Measurements from ENCODE around the gene UBE2G2. TPM values are rescaled to one million over a fixed set of nuclear protein-coding genes. Genes with fewer than 3 reads are reported as not detected.

UBE2G2 gene
- total and polyA plus RNA-seq, 2 experiments from 2014 or later, result 39.1 to 64.4 TPM

DNA sequence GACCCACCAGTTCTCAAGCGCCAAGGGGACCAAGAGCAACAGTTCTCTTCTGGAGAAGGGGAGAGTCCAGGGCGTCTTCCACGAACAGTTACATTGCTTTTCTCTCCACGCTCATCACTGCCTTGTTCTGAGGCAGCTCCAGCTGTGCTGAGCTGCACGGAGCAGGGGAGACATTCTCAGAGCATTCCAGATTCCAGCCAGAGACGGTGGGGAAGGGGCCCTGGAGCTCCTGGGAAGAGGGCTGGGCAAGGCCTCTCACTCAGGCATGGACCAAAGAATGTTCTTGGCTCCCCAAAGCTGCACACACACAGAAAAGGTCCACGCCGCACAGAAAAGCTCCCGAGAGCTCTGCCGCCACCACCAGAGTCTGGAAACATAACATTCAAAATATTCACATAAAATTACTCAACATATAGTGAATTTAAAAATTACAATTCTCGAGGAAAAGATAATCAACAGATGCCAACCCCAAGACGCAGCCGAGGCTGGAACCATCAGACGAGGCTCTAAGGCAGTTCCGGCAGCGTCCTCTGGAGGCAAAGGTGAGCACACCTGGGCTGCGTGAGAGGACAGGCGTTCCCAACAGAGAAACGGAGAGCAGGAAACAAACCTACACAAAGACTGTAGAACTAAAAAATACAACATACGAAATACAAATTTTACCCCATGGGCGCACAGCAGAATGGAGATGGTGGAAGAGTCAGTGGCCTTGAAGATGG lies 40.5 kb downstream of the UBE2G2 start:
- in situ Hi-C loops (cut with MboI), result no loop called here
- Histone ChIP-seq H3K9me3 (ENCODE audit: low read depth) (no peaks in the 10 kb centered on the region), H4K20me1 (ENCODE audit: insufficient read depth) (no peaks in the 10 kb centered on the region), H3K9me2 (ENCODE audit: insufficient read depth) (no peaks in the 10 kb centered on the region), H3K27ac (no peak overlapping the region), H3K4me3 (no peak overlapping the region), H3K4me1 (ENCODE audit: insufficient read depth) (no peaks in the 10 kb centered on the region), H3K79me2 (ENCODE audit: insufficient read depth) (no peaks in the 10 kb centered on the region), H3K27me3 (replicated peaks; ENCODE audit: insufficient read depth) (no peaks in the 10 kb centered on the region), H3F3A (ENCODE audit: insufficient read depth) (no peaks in the 10 kb centered on the region), H3K36me3 (ENCODE audit: low read depth) (no peaks in the 10 kb centered on the region), H3K4me2 (ENCODE audit: unreplicated experiment) (no peak overlapping the region), H3K9ac (no peak overlapping the region), H2AFZ (no peak overlapping the region)
- no peak for DNase-seq
- 49 to 54% methylated on average over 21 of the region's 21 CpGs for WGBS, 2 experiments (ENCODE audit: low coverage in 1 of 2, low lambda C conversion rate in 2 of 2, missing lambda C conversion rate in 2 of 2)
- TF ChIP-seq EZH2 (IDR thresholded peaks at IDR 0.05; ENCODE audit: insufficient read depth, poor library complexity, severe bottlenecking), result no peak
- TF ChIP-seq EZH2phosphoT487 (IDR thresholded peaks at IDR 0.05; ENCODE audit: insufficient read depth, low read depth), result no peak

DNA sequence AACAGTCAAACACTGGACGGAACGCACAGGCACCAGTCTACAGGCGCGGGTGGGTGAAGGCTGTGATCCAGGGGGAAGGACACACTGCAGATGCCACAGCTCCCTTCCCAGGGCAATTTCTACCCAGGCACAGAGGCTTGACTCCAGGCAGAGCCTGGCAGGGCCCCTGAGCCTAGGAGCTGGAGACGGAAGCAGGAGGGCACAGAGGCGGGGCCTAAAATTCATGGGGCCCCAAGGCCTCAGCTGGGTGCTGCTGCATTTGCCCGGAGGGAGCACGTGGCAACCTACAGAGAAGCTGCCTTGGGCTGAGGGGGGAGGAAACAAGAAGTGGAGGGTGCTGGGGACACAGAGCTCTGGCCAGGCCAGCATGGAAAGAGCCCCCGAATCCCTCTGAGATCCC lies 41.2 kb downstream of the UBE2G2 start:
- Histone ChIP-seq H3K9me2 (ENCODE audit: insufficient read depth) (no peaks in the 10 kb centered on the region), H4K20me1 (ENCODE audit: insufficient read depth) (no peaks in the 10 kb centered on the region), H3K36me3 (ENCODE audit: low read depth) (no peaks in the 10 kb centered on the region), H3K79me2 (ENCODE audit: insufficient read depth) (no peaks in the 10 kb centered on the region), H3K27ac (no peak overlapping the region), H3K9me3 (ENCODE audit: low read depth) (no peaks in the 10 kb centered on the region), H3K4me1 (ENCODE audit: insufficient read depth) (no peaks in the 10 kb centered on the region), H3F3A (ENCODE audit: insufficient read depth) (no peaks in the 10 kb centered on the region), H3K9ac (no peak overlapping the region), H2AFZ (no peak overlapping the region), H3K27me3 (replicated peaks; ENCODE audit: insufficient read depth) (no peaks in the 10 kb centered on the region), H3K4me3 (no peak overlapping the region), H3K4me2 (ENCODE audit: unreplicated experiment) (no peak overlapping the region)
- 64 to 74% methylated on average over 9 of the region's 9 CpGs for WGBS, 2 experiments (ENCODE audit: low coverage in 1 of 2, low lambda C conversion rate in 2 of 2, missing lambda C conversion rate in 2 of 2)
- TF ChIP-seq EZH2 (IDR thresholded peaks at IDR 0.05; ENCODE audit: insufficient read depth, poor library complexity, severe bottlenecking), result no peak
- TF ChIP-seq EZH2phosphoT487 (IDR thresholded peaks at IDR 0.05; ENCODE audit: insufficient read depth, low read depth), result no peak
- in situ Hi-C loops (cut with MboI), result no loop called here
- no peak for DNase-seq

DNA sequence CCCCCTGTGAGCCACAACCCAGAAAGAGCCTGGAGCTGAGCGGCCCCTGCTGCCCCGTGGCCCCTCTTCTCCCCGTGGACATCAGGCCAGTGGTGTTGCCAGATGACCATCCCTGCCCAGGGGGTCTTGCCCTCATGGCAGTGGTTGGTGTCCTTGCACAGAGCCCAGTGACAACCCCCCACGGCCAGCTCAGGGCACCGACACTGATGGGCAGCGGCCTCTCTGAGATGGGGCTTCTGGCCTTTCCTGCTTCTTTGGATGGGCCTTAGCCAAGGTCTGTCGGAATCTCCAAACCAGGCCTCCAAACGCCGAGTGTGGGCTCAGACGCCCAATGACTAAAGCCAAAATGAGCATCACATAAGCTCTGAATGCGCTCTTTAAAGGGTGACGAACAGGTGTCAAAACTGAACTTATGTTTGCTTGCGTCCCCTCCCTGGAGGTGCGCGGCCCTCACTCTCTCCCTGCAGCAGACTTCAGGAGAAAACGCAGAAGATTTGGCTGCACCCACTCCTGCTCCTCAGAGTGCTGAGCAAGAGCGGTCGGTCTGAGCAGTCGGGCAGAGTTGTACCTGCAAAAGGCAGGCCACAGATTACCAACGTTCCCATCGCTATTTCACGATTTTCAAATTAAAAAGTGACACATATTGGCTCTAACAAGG lies 41.9 kb downstream of the UBE2G2 start:
- no peaks in the 10 kb centered on the region for H3K9me2 ChIP-seq (ENCODE audit: insufficient read depth)
- in situ Hi-C loops (cut with MboI), result no loop called here
- no peaks in the 10 kb centered on the region for H3F3A ChIP-seq (ENCODE audit: insufficient read depth)
- H3K9ac ChIP-seq, result no peak overlapping the region
- no peak overlapping the region for H3K4me3 ChIP-seq
- no peak for DNase-seq
- WGBS, 2 experiments (ENCODE audit: low coverage in 1 of 2, low lambda C conversion rate in 2 of 2, missing lambda C conversion rate in 2 of 2), result 79 to 80% methylated on average over 22 of the region's 22 CpGs
- no peak overlapping the region for H3K27ac ChIP-seq
- H3K79me2 ChIP-seq (ENCODE audit: insufficient read depth), result no peaks in the 10 kb centered on the region
- no peaks in the 10 kb centered on the region for H4K20me1 ChIP-seq (ENCODE audit: insufficient read depth)
- no peak overlapping the region for H2AFZ ChIP-seq
- no peaks in the 10 kb centered on the region for H3K9me3 ChIP-seq (ENCODE audit: low read depth)
- no peaks in the 10 kb centered on the region for H3K4me1 ChIP-seq (ENCODE audit: insufficient read depth)
- H3K27me3 ChIP-seq (replicated peaks; ENCODE audit: insufficient read depth), result no peaks in the 10 kb centered on the region
- H3K4me2 ChIP-seq (ENCODE audit: unreplicated experiment), result no peak overlapping the region
- H3K36me3 ChIP-seq (ENCODE audit: low read depth), result no peaks in the 10 kb centered on the region
- TF ChIP-seq EZH2 (IDR thresholded peaks at IDR 0.05; ENCODE audit: insufficient read depth, poor library complexity, severe bottlenecking) (no peak), EZH2phosphoT487 (IDR thresholded peaks at IDR 0.05; ENCODE audit: insufficient read depth, low read depth) (no peak)

DNA sequence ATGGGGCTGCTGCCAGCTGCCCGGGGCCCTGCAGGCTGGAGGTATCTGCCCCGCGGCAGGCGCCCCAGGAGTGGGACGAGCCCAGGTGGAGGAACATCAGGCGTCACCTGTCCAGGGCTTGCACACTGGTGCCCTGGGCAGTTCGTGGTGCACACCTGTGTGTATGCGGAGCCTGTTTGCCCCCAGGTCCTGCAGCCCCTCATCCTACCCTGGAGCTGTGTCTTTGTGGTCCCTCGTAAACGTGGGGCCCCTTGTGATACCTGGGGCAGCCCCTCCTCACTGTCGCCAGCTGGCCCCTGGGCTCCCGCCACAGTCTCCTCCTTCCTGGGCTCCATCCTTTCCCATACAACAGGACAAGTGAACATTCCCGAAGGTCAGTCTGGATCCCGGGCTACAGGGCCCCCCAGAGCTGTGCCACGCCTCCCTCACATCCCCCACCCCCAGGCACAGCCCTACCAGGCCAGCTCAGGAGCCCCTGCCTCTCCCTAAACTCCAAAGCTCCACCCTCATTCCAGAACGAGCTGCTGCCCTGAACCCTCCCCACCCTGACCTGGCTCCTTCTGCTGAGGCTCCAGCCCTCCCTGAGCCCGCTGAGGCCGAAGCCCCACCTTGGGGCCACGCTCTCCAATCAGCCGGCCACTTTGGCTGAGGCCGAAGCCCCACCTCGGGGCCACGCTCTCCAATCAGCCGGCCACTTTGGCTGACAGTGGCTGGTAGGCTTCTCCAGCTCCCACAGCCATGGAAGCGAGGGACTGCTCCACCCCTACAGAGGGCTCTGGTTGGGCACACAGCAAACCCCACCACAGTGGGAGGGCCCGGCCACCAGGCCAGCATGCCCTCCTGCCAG lies 42.6 kb downstream of the UBE2G2 start:
- WGBS, 2 experiments (ENCODE audit: low coverage in 1 of 2, low lambda C conversion rate in 2 of 2, missing lambda C conversion rate in 2 of 2), result 47 to 56% methylated on average over 24 to 26 of the region's 26 CpGs
- Histone ChIP-seq H3K4me1 (ENCODE audit: insufficient read depth) (no peaks in the 10 kb centered on the region), H3K27me3 (replicated peaks; ENCODE audit: insufficient read depth) (no peaks in the 10 kb centered on the region), H3K9me2 (ENCODE audit: insufficient read depth) (no peaks in the 10 kb centered on the region), H4K20me1 (ENCODE audit: insufficient read depth) (no peaks in the 10 kb centered on the region), H3K4me2 (ENCODE audit: unreplicated experiment) (no peak overlapping the region), H3K4me3 (no peak overlapping the region), H3K27ac (no peak overlapping the region), H3F3A (ENCODE audit: insufficient read depth) (no peaks in the 10 kb centered on the region), H3K36me3 (ENCODE audit: low read depth) (no peaks in the 10 kb centered on the region), H2AFZ (no peak overlapping the region), H3K9ac (no peak overlapping the region), H3K9me3 (ENCODE audit: low read depth) (no peaks in the 10 kb centered on the region), H3K79me2 (ENCODE audit: insufficient read depth) (no peaks in the 10 kb centered on the region)
- TF ChIP-seq EZH2phosphoT487 (IDR thresholded peaks at IDR 0.05; ENCODE audit: insufficient read depth, low read depth) (no peak), EZH2 (IDR thresholded peaks at IDR 0.05; ENCODE audit: insufficient read depth, poor library complexity, severe bottlenecking) (no peak)
- no peak for DNase-seq
- in situ Hi-C loops (cut with MboI), result no loop called here
